HG02798 (cell line): ENCODE data around the gene MON1A.

Experiments
- ATAC-seq: cut with Tn5 transposase; IDR thresholded peaks from one replicate; pipeline ENCODE4 v1.9.1; 2021; ENCODE audit warnings: mild to moderate bottlenecking; ENCODE audit not compliant: unreplicated experiment, poor library complexity

MON1A gene

GRCh38 chr3:49896345-49896744, 33.3 kb downstream of the MON1A start:
- ATAC-seq = no peak

DNA sequence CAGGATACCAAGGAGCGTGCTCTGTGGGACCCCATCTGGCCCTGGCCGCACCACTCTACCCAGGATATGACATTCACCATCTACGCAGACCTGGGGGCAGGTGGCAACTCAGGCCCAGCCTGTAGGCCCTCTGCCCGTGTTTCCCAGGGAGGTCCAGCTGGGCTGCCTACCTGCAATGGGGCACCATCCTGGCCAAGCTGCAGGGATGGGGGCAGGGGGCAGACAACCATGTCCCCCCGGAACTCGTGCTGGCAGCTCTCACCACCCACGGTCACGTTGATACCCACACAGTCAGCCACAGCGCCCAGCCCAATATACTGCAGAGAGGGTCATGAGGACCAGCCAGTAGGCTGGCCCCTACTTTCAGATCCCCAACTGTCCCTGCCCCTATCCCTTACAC, 33.8 kb downstream of the MON1A start:
- ATAC-seq = no peak

GRCh38 chr3:49889296-49889695, 40.3 kb downstream of the MON1A start:
- no peak for ATAC-seq

- no peak for ATAC-seq
These were observed 42.7 kb downstream of the MON1A start for GRCh38 chr3:49886922-49887265.

- ATAC-seq = no peak
These were observed 45.6 kb downstream of the MON1A start for GRCh38 chr3:49883998-49884397.

GRCh38 chr3:49882166-49882565, 47.4 kb downstream of the MON1A start:
- no peak for ATAC-seq

DNA sequence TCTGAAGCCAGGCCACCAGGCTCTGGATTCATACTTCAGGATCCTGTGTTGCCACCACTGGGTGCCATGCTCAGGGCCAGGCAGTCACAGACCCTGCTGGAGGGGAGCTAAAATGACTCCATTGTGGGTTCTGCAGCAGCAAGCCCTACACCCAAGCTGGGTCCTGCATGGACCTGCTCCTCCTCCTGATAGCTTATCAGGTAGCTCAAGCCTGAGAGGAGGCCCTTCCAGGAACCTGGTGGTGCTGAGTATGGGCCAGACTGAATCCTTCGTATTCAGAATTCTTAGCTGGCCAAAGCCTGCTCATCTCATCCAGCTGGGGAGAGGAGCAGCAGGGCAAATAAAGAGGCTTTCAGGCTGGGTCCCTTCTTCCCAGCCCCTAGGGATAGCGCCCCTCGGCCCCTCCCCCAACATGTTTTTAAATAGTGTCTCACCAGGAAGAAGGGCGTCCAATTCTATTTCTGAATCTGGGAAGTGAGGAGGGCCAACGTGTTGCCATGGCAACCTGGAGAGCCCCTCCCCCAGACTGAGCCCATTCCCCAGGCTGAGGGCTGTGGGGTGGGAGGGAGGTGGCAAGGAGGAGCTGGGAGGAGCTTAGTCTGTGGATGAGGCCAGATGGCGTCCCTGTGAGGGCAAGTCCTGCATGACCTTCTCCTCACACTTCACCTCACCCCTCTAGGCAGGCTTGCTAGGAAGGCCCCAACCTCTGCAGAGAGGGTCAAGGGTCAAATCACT, 48.9 kb downstream of the MON1A start:
- no peak for ATAC-seq

DNA sequence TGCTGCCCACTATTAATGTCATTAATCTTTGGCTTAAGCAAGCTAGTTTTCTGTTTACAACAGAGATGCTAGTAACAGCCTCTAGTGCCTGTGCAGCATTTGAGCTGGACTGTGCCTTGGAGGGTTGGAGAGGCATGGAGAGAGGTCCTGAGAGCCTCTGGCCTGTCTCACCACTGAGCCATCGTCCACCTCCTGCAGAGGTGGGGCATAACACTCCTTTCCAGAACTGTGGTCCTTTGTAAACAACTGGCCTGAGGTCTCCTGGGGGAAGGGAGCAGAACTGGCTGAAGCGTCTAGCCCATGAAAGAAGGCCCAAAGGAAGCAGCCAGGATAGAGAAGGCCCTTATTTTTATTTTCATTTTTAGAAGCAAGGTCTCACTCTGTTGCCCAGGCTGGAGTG, 49.9 kb downstream of the MON1A start:
- ATAC-seq = no peak

DNA sequence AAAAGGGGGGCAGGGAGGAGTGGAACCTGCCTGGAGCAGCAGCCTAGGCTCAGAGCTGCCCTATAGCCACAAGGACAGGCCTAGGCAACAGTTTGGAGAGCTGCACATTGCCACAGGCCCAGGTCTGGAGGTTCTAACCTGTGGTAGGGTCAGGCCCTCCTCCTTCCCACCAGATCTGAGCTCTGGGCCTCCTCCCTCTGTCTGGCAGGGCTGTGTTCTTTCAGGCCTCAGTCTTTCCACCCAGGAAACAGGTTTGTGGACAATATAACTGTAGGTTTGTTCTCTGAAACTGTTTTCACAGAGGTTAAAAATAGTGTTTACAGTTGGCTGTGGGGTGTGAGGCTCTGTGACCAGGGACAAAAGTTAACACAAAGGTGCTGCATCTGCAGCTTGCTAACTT, 50.9 kb downstream of the MON1A start:
- no peak for ATAC-seq

DNA sequence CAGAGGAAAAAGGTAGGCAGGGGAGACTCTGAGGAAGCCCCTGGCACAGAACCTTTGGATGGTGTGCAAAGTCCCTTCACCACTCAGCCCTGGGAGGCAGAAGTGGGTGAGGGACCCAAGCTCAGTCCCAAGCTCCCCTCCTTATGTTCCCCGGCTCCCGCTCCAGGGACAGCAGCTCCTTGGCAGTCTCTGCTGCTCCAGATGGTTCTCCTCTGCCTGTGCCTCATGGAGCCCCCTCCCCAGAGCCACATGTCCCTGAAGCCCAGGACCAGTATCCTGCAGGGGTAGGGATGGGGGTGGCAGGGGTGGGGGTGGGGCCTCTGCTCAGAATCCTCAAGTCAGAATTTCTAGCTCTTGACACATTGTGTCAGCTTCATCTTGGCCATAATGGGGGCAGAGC, 51.9 kb downstream of the MON1A start:
- ATAC-seq = no peak

DNA sequence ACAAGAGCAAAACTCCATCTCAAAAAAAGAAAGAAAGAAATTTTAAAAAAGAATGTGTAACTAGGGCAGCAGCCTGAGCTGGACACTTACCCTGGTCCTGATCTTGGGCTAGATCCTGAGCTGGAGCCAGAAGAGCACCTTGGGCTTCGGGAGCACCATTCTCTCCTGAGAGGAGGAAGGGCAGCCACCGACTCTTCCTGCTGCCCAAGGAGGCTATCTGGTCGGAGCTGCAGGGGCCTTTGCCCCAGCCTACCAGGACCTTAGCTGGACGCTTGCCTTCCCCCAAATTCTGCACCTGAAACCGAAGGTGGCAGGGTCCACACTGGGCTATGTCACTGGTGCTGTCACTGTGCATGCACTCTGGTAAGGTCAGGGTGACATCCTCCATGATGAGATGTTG, 53.0 kb downstream of the MON1A start:
- no peak for ATAC-seq

DNA sequence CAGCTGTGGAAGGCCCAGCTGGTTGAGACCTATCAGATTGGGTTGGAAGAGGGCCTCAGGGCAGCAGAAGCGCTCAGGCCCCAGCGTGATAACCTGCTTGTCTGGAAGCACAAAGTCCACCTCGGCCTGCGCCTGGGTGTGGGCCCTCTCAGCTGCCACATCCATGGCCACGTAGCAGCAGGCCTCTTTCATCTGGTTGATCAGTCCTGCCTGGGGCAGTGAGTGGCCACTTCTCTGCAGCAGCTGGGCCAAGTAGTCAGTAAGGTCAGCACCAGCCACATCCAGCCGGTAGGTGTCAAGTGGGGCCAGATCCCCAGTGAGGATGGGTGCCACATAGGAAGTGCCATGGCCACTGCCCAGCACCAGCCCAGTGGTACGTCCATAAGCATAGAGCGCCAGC, 56.0 kb downstream of the MON1A start:
- no peak for ATAC-seq

- no peak for ATAC-seq
These were observed 56.8 kb downstream of the MON1A start for GRCh38 chr3:49872801-49873281.

- ATAC-seq = no peak
These were observed 58.0 kb downstream of the MON1A start for GRCh38 chr3:49871531-49872153.

DNA sequence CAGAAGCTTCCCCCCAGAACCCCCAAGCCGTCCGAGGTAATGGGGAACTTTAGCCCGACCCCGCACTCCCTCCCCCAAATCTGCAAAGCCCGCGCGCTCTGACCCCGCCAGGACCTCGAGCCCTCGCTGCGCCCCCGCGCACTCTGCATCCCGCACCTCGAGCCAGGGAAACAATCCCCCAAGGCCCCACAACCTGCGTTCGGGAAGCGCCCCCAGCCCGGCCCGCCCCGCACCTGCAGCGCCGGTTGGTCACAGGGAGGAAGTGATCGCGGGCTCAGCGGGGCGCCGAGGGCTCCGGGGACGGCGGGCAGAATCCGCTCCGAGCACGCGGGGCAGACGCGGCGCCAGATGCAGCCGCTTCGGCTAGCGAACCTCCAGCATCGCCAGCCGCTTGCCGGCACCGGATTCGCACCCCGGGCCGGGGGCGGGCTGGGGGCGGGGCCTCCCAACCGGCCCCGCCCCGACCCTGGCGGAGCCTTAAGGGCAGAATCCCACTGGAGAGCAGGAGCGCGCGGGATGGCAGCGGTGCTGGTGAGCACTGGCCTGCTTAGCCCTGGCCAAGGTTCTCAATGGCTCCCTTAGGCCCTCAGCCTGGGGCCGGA, 60.0 kb downstream of the MON1A start, which contains the start of gene CAMKV:
Gene CAMKV (minus strand): TSS at position 382 of the 602 bp plus-strand sequence. CDS start 7,518 bp downstream, outside the sequence.
- ATAC-seq = no peak

DNA sequence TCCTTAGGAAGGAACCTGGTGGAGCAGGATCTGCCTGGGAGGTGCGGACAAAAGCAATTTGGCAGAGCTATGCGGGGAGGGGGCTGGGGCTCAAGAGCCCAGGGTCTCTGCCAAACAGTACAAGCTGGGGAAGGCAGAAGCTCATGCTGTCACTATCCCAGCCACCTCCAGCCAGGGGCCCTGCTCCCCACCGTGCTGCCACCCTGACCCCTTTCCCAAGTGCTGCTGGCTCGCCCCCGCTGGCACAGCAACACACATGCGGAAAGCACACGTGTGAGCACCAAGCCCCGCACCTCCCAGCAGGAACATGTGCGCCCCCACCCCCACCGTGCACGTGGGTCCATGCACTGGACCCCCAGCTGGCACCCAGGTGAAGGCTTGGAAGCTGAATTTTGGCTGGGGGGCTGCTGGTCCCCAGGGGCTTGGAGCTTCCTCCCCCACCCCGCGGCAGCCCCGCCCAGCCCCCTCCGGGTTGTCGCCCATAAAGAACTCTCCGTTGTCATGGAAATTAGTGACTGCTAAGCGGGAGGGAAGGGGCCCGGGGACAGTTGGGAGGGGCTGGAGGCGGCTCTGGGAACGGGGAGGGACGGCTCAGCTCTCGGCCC, 60.6 kb downstream of the MON1A start:
- ATAC-seq = no peak

DNA sequence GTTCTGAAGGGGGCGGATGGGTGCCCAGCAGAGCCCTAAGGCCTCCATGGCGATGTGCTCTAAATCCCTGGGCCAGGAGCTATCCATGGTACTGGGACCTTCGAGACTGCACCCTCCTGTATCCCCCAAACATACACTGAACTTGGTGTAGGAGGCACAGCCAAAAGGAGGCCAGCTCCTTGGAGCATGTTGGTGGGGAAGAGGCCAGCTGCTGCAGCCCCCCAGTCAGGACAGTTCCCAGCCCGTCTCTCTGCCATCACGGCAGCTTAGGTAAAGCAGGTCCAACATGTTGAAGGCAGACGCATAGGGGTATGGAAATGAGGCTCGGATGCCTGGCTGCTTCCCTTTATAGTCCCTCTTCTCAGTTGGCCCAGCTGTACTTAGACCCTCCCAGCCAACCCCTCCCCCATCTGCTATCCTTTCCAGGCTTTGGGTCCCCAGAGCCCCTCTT, 61.7 kb downstream of the MON1A start:
- ATAC-seq = no peak

GRCh38 chr3:49867400-49867799, 62.2 kb downstream of the MON1A start:
- ATAC-seq = no peak

DNA sequence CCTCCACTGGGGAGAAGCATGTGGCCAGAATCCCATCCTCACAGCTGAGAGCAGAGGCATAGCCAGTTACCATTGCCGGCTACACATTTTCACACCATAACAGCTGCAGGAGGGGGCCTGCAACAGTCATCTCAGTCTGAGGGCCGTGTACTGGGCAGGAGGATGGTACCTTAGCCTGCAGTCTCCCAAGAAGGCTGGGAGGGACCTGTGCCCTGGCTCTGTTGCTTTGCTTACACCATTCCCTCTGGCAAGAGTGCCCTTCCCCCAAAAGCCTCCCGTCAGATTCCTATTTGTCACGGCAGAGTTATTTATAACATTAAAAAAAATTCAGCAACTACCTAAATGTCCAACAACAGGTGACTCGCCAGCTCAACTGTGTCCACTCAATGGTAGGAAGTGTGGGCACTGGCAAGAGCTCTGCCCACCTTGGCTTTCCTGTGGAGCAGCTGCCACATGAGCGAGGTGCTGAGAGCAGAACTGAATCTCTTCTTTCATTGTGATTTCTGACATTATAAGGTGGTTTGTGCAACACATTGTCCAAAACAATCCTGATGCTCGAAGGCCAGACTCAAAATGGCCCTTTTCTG, 64.3 kb downstream of the MON1A start:
- ATAC-seq = no peak

DNA sequence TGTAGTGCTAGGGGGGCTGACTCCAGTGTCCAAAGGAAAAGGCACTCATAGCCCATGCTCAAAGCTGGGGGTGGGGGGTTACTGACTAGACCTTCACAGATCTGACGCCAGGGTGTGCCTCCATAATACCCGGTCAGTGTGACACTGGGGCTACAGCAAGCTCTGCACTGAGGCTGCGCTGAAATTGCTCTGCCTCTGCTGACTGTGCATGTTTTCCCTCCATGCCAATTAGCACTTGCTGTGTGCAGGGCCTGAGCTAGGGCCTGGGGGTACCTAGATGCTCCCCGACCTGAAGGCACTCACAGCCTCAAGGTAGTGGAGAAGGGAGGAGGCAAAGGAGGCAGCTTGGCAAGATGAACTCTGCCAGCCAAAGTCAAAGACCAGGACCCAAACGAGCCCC, 65.1 kb downstream of the MON1A start:
- ATAC-seq = no peak
